GM19463 (cell line): ENCODE data around the gene ARHGEF28.

ENCODE experiments used
- ATAC-seq: cut with Tn5 transposase; IDR thresholded peaks from one replicate; pipeline ENCODE4 v1.9.1; 2021; ENCODE audit warnings: mild to moderate bottlenecking, moderate library complexity; ENCODE audit not compliant: unreplicated experiment

The ARHGEF28 gene

DNA sequence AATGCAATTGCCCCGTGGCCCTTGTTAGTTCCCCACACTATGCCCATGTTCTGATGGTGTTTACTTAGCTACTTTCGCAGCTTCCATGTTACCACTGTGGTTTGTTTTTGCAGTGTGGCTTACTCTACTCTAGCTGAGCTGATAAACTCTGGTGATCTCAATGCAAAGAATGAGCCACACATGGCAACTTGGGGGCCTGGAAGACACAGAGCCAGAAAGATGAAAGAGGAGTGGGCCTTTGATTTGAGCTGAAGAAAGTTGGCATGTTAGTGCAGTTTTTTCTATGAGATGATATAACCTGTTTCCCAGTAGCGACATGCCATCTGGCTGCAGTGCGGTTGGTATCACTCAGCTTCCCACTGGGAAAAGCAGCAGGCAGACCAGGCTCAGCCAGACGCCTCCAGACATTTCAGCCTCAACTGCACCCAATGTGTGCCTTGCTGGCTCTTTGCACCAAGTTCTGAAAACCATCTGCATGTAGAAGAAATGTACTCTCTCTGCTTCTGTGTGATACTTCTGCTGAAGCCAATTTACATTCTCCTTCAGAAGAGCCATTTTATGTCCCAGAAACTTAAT is 329.4 kb downstream of the ARHGEF28 start:
- no peak for ATAC-seq

DNA sequence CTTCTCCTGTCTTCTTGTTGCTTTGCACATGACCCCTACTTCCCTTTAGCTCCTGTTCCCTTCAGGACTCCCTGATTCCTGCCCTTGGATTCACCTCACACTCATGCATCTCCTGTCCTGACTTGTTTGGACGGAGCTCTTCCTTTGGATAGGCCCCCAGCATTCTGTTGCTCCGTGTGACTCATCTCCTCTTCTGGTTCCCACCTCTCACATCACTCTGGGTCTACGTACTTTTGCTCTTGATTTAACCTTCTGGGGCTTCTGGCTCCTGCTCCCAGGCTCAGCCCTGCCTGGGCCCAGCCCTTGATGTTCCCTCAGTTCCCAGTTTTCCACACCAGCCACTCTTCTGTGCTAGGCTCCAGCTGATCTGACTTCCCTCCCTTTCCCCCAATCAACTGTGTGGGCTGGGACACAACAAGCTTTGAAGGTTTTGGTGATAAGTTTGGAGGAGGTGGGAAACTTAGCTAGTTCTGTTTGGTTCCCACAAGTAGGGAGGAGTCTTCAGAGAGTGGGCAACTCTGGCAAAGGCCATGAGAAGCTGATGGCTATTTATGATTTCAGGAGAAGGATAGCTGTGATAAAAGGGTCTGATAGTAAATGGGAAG is 331.5 kb downstream of the ARHGEF28 start:
- no peak for ATAC-seq

DNA sequence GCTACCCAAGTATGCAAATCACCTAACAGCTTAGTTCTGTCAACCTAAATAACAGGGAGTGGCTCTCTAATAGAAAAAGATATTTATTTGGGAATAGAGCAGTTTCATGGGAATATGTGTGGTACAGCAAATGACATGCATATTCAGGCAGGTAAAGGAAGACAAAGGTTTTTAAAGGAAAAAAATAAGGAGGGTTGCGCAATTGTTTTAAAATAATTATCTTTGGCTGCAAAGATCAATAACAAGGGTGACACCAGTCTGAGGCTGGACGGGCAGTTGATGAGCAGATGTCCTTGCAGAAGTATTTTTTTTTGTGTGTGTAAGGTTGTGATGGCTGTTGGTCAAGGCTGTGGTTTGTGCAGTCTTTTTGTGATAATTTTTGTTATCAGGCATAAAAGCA is 332.0 kb downstream of the ARHGEF28 start:
- no peak for ATAC-seq

DNA sequence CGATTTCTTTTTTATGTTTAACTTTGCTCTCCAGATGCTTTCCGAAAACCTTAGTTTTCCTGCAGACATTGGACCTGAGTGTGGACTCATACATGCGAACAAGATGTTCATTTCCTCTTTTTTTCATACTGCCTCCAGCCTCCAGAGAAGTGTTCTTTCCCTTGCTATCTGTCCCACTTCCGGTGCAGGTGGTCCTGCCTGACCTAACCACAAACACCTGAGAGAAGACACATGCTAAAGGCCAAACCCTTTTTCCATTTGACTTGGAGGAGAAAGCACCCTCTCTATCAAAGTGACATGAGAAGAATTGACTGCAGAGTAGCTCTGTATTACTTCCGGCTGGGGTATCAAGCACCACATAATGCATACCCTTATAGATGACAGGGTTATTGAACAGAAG is 334.0 kb downstream of the ARHGEF28 start:
- no peak for ATAC-seq

DNA sequence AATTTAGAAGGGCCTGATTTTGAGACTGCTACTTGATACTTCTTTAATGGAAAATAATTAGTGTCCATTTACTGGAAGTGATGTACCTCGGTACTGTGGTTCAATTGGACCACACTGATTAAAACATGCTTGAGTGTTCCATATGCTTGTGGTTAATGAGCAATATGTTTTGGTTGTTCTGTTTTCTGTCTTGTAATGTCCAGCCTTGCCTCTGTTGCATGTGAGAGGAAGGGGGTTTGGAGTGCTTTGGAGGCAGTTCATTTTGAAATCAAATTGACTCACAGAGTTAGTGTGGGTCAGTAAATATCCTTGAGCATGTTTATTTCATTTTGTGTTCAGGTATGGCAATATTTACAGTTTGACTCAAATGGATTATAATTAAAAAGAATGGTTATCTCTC is 334.4 kb downstream of the ARHGEF28 start:
- no peak for ATAC-seq

DNA sequence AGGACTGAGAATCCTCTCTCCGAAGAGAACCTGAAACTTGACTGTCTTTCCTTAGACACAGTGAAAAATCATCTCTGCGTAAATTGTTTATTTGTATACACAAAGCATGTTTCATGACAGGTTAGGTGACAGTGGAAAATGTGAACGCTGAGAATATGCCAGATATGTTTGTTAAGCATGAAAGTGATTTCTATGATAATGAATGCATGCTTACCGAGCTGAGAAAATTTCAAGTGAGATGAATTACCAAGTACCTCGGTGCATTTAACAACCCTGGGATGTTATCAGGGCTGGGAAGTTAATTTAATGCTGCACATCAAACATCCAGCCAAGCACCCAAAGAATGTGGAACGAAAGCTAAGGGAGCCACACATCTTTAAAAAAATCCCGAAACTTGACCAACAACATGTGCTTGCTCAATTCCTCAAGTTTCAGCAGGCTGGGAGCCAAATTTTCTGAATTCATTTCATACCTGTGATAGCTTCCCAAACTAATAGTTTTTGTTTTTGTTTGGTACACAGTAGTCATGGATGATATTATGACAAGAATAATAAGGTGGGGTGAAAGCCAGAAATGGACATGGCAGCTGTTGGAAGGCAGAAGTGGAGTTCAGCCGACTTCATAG is 336.9 kb downstream of the ARHGEF28 start:
- no peak for ATAC-seq

DNA sequence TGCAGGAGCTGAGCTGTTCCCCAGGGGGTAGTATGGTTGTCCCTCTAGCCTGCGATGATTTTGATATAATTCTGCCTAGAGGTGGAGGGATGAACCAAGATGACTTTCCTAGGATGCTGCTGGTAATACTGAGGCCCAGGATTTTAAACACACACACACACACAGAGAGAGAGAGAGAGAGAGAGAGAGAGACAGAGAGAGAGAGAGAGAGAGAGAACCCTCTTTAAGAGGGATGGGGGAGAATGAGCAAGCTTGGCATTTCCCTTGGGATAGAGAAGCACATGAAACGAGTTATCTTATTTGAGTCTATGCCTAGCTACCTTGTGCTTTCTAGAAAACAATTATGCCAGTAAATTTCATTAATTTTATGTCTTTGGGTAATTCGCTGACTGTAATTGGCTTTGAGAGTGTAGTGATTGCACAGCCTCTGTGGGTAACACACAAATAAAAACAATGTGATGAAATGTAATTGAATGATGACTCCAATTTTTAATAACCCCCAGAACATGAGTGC is 338.4 kb downstream of the ARHGEF28 start:
- ATAC-seq, result no peak

DNA sequence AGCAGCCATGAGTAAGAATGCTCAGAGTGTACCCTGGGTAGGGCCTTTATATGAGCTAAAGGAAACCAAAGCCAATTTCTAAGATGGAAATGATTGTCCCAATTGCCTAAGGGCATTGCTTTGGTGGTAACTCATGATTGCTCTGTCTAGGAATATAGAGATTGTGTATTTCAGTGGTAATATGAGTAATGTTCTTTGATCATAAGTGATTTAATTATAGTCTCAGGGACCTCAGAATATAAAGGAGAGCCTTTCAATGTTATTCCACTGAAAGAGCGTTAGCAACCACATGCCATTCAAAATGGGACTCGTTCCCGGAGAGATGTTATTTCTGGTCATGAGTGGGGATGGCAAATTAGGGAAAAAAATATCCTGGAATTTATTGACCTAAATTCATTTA is 340.5 kb downstream of the ARHGEF28 start:
- ATAC-seq, result no peak

DNA sequence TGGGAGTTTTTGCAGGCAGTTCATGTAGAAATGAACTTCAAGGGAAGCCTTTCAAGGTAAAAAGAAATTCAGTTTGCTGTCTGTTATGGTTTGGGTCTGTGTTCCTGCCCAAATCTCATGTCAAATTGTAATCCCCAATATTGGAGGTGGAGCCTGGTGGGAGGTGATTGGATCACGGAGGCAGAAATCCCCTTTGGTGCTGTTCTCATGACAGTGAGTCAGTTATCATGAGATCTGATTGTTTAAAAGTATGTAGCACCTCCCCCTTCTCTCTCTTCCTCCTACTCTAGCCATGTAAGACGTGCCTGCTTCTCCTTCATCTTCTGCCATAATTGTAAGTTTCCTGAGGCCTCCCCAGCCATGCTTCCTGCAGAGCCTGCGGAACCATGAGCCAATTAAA is 341.4 kb downstream of the ARHGEF28 start:
- no peak for ATAC-seq

DNA sequence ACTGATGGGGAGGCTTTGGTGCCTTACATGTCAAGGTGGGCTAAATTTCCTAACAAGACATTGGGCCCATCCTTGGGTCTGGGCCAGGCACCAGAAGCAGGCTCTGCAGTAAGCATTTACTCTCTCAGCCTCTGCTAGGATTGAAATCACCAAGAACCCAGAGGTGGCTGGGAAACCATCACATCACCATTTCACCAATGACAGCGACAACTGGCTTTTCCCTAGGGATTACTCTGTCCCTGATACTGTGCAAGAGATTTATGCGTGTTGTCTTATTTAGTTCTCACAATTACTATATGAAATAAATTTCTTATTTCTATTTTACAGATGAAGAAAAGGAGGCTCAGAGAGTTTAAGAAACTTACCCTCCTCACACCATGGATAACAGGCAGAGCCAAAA is 342.2 kb downstream of the ARHGEF28 start:
- ATAC-seq, result no peak

DNA sequence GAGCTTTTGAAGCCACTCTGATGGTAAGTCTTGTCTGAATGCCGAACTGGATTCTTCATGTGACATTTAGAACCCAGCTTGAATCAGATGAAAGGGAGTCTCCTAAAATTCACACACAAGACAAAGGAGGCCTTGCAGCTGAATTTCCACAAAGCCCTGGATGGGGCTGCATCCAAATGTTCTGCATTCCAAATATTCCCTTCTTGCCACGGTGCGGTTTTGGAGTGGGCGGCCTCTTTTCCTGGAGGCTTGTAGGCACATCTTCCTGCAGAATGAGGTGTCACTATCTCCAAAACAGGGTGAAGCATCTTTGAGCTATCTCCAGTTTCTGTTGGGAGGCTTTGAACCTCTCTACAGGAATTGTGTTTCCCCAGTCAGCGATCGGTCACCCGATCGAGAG is 342.7 kb downstream of the ARHGEF28 start:
- ATAC-seq, result no peak

DNA sequence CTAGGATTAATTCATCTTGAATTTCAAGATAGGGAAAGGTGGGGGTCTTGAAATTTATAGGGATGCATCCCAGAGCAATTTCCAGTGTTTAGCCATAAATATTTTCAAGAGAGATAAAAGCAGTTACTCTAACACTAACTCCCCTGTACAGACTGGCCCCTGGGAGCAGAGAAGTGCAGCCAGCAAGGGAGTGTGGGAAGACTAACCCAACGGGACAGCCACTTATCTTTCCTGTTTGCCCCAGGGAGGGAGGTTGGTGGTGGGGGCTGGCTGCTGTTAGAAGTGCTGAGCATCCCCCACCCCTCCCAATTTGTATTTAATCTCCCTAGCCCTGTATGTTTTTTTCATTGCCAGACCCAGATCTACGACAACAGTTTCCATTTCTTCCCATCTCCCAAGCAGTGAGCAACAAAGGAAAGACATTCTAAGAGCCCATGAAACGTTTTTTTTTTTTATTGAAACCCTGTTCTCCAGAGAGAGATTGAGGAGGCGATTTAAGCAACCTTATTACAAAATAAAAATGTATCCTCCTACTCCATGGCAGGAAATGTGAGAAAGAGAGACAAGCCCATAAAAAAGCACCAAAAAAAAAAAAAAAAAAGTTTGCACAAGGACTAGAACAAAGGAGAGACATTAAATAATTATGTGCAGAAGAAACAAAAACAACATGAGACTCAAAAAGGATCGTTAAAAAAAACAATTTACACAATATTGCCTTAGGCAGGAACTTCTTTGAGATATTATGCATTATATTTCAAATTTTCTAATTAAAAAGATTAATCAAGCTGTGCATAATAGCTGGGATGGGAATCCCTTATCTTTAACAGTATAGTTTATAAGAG is 343.4 kb downstream of the ARHGEF28 start:
- no peak for ATAC-seq

DNA sequence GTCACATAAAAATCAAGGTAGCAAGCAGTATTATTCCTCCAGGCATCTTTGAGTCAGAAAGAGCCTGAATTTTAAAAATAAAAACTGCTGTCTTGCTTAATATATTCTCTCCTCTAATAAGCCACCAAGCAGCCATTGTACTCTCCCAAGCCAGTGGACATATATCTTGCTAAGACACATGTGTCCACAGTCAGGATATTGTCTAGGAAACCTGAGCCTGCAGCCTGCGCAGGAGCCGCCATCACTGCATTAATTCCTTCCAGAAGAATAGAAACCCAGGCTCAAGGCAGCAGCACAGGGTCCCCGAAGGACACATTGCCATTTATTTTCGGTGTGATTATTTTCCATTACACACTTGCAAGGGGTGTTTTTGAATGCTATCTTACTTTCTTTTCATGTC is 345.3 kb downstream of the ARHGEF28 start:
- ATAC-seq, result no peak

DNA sequence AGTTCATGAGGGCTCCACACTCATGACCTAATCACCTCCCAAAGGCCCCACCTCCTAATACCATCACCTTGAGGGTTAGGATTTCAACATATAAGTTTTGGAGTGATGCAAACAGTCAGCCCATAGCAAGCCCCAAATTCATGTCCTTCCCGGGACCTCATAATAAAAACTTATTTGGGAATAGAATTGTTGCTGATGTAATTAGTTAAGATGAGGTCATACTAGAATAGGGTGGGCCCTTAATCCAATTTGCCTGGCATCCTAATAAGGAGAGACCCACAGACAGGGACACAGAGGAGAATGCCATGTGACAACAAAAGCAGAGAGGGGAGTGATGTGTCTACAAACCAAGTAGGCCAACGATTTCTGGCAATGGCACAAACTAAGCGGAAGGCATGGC is 347.1 kb downstream of the ARHGEF28 start:
- ATAC-seq, result no peak

DNA sequence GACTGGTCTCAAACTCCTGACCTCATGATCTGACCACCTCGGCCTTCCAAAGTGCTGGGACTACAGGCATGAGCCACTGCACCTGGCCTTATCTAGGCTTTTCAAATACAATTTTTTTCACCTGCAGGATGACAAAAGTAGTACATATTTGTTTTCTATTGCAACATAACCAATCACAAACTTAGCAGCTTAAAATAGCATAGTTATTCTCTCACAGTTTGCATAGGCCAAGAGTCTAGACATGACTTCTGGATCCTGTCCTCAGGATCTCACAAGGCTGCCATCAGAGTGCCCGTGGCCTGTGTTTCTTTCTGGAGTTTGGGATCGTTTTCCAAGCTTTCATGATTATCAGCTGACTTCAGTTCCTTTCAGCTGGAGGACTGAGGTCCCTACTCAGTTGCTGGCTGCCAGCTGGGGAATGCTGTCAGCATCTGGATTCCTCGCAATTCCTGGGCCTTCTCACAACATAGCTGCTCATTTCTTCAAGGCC is 348.9 kb downstream of the ARHGEF28 start:
- no peak for ATAC-seq

DNA sequence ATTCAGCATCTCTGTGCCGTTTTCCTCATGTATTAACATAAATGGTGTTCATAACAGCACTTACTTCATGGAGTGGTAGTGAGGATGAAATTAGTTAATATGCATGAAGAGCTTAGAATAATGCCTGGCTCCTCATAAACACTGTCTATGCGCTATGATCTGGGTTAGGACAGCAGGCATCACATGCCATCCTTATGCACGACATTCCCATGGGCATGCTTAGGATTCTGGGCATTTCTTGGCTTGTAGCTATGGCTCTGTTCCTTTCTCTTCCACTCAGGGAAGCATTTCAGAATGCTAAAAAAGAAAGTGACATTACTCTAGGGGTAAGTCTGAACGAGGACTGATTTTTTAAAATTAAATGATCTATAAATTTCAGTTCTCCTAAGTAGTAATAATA is 349.8 kb downstream of the ARHGEF28 start:
- no peak for ATAC-seq

DNA sequence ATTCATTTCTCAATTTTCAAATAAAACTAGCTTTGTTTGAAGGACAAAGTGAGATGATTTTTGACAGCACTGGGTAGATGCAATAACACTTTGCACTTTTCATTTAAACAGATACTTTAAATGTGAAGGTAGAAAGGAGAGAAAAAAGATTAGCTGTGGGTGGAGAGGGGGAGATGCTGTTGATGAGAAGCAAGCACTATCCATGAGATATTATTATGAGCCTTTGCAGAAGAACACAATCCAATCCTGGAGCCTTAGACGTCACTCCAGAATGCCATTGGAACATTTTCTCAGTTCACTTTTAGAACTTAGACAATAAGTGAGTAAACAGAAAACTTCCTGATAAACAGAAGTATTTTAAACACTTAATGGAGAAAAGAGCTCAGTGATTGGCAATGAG is 351.1 kb downstream of the ARHGEF28 start:
- ATAC-seq, result no peak

DNA sequence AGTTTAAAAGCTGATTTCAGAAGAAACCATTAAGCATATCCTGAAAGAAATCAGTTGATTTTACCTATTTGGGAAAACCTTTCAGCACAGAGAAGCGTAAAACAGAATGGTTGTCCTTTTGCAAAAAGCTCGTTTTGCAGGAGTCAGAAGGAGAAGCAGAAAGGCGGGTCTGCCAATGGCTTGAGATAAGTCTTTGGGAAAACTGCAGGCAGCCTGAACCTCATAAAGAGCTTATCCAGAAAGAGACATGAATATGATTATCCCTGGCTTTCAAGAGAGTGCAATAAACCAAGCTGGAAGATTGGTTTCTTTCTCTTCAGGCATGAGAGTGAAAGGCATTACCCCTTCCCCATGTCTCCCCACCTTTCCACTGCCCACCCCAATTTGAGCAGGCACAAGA is 353.3 kb downstream of the ARHGEF28 start:
- no peak for ATAC-seq

DNA sequence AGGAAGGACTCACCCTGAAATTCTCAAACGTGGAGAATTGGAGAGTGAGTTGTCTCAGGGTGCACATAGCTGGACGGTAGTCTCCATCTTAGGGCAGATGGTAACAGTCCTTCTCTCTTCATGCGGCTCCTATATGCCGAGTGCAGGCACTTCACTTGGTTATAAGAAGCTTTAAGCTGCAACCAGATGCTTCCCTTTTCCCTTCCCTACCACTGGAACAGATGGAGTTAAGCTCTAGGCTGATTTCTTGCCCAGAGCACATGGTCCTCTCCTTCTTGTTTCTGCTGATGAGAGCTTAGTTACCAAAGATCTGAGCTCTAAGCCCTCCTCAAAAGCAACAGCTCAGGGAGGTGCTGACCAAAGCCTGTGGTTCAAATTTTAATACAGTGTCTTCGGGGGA is 355.7 kb downstream of the ARHGEF28 start:
- no peak for ATAC-seq

DNA sequence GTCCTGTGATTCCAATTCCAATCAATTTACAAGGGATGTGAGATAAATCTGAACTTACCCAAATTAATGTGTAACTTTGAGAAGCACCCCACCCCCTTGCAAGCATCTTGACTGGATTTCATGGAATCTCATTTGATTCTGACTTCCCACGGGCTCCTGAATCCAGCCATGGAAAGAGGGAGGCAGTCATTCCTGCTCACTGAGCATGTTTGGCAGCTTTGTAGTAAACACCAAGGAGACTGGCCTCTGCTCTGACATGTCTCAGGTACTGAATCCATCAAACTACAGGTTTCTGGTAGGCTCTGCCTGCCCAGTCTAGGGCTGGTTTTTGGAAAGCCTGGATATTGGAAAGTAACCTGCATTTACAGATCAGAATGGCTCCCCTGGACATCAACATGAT is 357.6 kb downstream of the ARHGEF28 start:
- ATAC-seq, result no peak

DNA sequence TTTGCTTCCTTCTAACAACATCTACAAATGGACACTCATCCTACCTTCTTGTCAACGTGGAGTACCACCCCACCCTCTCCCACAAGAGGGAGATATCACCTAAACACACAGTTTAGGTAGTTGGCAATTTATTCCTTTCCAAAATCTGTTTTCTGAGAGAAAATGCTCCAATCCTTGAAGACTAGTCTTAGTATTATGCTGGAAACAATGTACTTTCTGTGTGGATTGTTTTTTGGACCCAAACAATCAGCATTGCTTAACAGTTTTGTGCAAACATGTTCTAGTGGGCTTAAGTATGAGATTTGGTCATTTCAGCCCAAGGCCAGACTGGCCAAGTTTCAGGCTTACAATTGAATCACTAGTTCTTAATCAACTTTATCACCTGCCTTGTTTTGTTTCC is 359.1 kb downstream of the ARHGEF28 start:
- no peak for ATAC-seq

DNA sequence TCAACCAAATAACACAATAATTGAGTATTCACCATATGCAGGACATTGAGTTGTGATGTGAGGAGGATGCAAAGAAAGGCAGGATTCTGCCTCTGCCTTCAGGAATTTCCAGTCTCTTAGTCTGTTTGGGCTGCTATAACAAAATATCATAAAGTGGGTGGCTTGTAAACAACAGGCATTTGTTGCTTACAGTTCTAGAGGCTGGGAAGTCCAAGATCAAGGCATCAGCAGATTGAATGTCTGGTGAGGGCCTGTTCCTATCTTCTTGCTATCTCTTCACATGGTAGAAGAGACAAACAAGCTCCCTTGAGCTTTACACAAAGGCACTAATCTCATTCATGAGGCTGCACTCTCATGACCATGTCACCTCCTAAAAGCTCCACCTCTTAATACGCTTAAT is 360.7 kb downstream of the ARHGEF28 start:
- no peak for ATAC-seq
